HG03095 (cell line): ENCODE results near the gene ZNF740.

Experiments used
- ATAC-seq: cut with Tn5 transposase; IDR thresholded peaks from one replicate; pipeline ENCODE4 v1.9.1; 2021; ENCODE audit warnings: moderate library complexity; ENCODE audit not compliant: unreplicated experiment

ZNF740 gene

GRCh38 chr12:53211476-53212381, 31.2 kb downstream of the ZNF740 start:
- no peak for ATAC-seq

DNA sequence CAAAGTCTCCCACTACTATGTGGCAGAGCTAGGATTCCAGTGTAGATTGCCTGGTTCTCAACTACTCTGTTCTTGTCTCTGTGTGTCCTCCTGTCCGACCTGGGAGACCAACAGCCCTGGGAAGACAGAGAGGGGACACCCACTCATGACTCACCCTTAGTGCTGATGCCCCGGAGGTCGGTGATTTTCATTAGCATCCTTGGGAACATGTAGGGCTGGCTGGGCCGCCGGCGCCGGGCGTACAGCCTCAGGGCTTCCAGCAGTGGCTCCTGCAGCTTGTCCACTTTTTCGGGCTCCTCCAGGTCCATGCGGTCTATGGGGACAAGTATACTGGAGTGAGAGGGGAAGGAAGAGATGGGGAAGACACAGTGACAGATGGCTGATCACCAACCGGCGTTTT, 32.4 kb downstream of the ZNF740 start:
- ATAC-seq: no peak

DNA sequence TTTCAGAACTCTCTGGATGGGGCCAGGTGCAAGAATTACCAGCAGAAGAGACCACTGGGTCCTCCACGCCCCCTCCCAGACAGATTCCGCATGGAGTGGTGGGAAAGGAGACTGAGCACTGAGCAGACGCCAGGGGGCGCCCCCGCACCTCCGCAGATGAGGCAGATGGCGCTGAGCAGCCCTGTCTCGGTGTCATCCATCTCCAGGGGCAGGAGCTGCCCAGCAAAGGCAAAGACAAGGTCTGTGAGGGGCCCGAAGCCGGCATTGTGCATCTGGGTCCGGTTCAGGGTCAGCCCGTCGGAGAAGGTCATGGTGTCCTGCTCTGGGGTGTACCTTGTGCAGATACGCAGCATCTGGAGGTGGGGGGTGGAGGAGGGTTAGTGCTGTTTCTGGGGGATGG, 32.8 kb downstream of the ZNF740 start:
- ATAC-seq: no peak

GRCh38 chr12:53214221-53214620, 33.7 kb downstream of the ZNF740 start:
- ATAC-seq: no peak

GRCh38 chr12:53214687-53215455, 34.3 kb downstream of the ZNF740 start:
- no peak for ATAC-seq

DNA sequence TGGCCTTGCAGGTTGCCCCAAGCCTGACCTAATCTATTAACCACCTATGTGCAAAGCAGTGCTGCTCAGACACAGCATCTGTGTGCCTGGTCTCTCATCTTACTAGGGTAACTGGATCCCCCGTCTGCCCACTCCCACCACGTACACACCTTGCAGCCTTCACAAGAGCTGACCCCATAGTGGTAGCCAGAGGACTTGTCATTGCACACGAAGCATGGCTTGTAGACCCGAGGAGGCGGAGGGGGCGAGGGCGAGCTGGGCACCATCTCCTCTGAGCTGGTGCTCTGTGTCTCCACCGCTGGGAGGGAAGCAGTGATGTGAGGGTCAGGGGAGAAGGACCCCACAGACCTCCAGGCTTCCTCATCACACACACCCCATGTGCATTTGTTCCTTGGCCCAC, 35.0 kb downstream of the ZNF740 start:
- ATAC-seq: no peak

DNA sequence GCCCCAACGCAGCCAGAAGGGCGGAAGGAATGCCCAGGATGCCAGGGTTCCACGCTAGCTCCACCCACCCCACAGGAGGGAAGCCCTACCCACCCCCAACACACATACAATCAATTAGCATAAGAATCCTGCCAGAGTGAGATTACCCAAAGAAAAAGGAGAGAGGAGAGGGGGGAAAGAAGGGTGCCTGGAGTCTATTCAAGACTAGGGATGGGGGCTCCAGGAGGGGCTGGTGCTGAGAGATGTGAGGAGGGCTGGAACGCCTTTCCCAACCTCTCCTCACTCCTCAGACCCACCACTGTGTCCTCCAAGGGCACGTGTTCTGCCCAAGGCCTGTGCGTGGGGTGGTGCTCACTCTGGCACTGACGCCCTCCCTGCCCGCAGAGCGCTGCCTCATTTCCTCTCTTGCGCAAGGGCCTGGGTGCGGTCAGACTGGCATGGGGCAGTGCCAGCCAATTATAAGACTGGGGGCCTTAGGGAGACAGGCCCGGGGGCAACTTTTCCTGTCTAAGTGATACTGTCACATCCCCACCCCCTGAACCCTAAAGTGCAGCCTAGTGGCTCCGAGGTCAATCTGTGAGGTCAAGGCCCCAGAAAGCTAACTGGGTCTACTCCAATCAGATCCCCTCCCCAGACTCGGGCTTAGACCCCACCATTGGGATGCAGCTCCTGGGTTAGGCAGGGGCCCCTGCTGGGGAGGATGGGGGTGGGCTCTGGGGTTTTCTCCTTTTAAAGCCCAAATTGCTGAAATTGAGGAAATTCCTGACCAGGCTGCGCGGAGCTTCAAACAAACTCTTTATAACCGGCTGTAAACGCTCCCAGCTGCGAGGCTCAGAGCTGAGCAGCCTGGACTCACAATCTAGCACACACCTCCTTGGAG, 36.8 kb downstream of the ZNF740 start:
- ATAC-seq: no peak

DNA sequence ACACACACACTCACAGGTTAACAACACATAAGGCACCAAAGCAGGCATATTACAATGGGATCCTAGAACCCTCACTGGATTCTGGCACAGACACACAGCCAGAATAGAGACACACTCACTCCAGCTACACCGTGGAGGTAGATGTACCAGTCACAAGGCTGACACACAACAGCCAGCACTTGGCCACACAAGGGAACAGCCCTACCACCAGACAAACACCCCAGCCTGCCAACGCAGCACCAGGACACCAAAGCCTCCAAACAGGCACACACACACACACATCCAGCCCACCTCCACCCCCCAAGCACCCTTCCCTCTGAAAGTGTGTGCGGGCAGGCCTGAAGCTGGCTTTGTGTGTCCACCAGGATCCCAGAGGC, 37.4 kb downstream of the ZNF740 start:
- ATAC-seq: no peak

DNA sequence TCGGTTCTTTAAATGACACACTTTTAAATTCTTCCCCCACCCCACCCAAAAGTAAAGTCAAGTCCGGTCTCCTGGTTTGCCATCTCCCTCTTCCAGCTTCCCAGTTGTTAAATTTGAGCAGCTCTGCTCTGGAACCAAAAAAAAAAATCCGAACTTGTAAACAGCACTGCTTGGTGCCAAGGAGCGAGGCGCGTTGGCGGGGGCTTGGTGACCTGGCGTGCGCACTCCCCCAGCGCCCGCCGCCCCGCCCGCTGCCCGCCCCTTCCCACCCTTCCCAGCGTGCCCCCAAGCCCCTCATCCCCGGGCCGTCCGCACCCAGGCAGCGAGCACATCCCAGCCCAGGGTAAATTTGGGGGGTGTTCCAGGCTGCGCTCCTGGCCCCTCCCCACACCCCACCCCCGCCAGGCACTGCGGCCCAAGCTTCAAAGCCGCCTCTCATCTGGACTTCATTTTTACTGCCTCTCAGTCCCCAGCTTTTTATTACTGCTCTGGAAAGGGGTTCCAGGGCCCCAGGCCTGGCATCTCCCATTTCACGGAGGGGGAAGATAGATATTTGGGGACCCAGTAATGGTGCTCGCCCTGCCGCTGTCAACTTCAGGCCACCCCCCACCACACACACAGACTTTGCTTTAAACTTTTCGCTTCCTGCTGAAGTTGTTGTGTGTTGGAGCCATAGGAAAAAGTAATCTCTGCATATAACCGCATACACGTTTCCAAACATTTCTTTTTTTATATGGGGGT, 38.2 kb downstream of the ZNF740 start:
- ATAC-seq: no peak

DNA sequence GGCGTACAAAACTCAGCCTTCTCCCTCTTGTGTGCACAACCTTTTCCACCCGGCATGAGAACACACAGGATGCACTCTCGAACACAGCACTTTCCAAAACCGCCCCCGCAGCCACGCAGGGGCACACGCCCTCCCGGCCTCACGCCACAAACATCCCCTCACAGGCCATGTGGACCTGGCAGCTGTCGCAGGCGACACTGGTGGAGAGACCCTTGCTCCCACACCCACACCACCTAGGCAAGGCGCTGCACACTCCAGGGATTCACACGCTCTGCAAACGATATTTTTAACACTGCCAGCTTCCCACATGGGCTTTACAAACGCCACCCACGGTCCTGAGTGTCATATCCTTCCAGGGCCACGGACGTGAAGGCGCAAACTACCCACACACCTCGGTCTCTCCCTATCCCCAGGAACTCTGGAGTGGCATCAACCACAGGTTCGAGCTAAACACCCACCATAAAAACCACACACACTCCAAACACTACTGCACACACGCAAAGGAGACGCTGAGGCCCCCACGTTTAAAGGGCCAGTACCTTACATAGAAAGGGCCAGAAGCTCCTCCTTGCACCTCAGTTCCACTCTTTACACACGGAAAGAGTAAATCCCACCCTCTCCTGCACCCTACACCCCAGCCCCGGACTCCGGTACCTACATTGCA, 38.9 kb downstream of the ZNF740 start:
- no peak for ATAC-seq

GRCh38 chr12:53219956-53220693, 39.6 kb downstream of the ZNF740 start:
- ATAC-seq: peak; percentile 26

DNA sequence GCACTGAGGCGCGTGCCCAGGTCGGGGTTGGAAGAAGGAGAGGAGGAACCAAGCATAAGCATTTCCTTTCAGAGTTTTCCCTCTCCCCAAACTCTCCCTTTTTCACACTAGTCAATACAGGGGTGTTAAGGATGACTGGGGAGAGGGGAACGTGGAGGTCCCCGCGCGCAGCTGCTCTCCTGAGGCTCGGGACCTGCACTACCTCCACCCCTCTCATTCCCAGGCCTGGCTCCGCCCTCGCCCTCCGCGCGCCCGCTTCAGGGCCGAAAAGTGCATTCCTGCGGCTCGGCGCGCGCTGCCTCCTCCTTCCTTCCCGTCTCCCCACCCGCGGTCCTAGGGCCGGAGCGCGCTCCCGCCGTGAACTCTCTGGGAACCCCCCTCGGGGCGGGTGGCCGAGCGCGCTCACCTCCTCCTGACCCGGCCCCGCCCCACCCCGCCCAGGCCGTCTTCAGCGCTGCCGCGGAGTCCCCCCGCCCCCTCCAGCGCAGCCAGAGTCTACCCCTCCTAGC, 40.2 kb downstream of the ZNF740 start:
- ATAC-seq: peak; percentile 59

GRCh38 chr12:53221203-53222080, 40.9 kb downstream of the ZNF740 start:
- ATAC-seq: peak; percentile 25

DNA sequence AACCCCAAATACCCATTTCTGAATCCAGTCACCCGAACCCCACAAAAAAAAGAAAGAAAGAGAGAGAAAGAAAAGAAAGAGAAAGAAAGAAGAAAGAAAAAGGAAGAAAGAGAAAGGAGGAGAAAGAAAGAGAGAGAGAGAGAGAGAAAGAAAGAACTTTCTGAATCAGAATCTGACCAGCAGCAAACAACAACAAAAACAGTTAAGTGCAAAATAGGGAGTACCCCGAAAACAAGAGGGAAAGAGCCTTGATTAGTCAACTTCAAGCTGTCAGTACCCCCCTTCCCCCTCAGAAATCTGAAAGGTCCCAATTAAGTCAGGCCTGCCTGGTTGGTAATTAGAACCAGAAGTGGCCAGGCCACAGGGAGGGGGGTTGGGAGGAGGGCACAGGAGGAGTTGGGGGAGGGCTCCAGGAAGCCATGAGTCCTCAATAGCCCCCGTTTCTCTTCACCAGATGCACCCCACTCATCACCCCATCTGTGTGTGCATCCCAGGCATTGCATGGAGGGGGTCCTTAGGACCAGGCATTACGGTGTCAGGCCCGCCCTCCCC, 41.7 kb downstream of the ZNF740 start:
- ATAC-seq: no peak

DNA sequence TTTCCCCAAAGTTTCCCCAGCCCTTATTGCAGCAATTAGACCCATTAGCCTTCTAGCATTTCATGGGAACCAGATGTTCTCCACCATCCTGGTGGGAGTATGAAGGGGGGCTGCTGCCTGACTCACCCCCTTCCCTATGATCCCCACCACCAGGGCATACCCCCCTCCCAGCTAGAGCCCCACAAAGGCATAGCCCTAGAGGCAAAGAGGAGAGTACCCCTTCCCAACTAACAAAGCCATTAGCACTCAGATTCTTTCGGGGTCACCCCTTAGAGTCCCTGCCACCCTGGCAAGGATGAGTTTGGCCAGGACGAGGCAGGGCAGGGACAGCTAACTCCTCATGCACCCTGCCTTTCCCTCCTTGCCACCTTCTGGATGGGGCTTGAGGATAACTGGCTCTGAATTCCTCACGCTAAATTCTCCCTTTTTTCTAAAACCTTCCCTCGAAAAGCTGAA, 42.3 kb downstream of the ZNF740 start:
- ATAC-seq: no peak

DNA sequence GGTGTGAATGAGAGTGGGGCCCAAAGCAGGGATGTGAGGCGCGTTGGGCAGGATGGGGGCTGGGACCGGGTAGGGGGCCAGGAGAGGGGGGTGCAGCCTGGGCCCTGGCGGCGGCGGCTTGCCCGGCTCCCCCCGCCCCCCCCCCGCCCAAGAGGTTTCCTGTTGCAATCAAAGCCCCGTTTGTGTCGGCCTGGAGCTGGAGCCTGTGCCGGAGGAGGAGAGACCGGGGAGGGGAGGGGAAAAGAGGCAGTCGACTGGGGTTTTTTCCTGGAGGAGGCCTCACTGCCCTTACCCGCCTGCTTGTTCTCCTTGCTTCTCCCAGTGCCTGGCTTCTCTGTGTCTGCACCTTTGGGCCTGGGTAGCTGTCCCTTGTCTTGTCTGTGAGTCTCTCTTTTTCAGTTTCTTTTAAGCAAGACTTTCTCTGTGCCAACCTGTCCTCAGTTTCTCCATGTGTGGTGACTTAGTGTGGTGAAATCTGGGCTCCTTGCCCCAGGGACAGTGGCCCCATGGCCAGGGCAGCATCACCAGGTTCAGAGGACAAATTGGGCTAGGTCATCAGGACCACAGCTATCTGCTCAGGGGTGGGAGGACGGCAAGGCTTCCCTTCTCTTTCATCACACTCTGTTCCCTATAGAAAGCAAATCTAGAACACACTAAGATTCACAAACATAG, 43.0 kb downstream of the ZNF740 start:
- no peak for ATAC-seq
